ENCODE data around the gene TRIM8.
A peak's percentile ranks its signal among the peaks of the same experiment; 100 is the strongest.

TRIM8 gene

GRCh38 chr10:102642736-102643335 is 1.4 kb upstream of the TRIM8 start:
- Histone ChIP-seq H3K4me1 (ENCODE audit: control insufficient read depth, insufficient read depth, low read depth, low read length) (peaks cover 14% of the 10 kb centered on the region), H2AK5ac (ENCODE audit: low read length, severe bottlenecking) (no peak overlapping the region), H3K14ac (ENCODE audit: low read length in 2 of 2) (peak overlapping the region in 1 of 2 experiments; percentile 90), H3K4ac (ENCODE audit: low read depth in 1 of 2, low read length in 2 of 2) (peak overlapping the region; percentile 87 to 95), H2BK12ac (ENCODE audit: low read length in 2 of 2) (no peak overlapping the region), H4K91ac (ENCODE audit: low read length) (peak overlapping the region; percentile 64), H3K9ac (ENCODE audit: low read length) (peak overlapping the region; percentile 94), H3K4me2 (ENCODE audit: low read length, poor library complexity, severe bottlenecking) (peak overlapping the region; percentile 82), H3K79me1 (replicated peaks; ENCODE audit: low read length, poor library complexity, severe bottlenecking) (no peaks in the 10 kb centered on the region), H3K27me3 (ENCODE audit: control insufficient read depth in 1 of 2, insufficient read depth in 1 of 2, low read length in 2 of 2) (no peaks in the 10 kb centered on the region), H4K8ac (ENCODE audit: low read length) (peak overlapping the region; percentile 17), H3K9me3 (ENCODE audit: control insufficient read depth, low read length) (no peaks in the 10 kb centered on the region), H2BK120ac (ENCODE audit: low read depth, low read length) (peak overlapping the region; percentile 98), H3K36me3 (ENCODE audit: control insufficient read depth in 1 of 2, insufficient read depth in 2 of 2, low read depth in 1 of 2, low read length in 2 of 2) (peaks cover 9 to 24% of the 10 kb centered on the region in 2 experiments), H3K4me3 (ENCODE audit: insufficient read depth in 1 of 2, low read depth in 1 of 2, low read length in 2 of 2) (peak overlapping the region; percentile 77 to 93), H2BK15ac (ENCODE audit: low read depth, poor library complexity, severe bottlenecking) (peak overlapping the region; percentile 100), H3K23ac (ENCODE audit: low read length in 2 of 2) (peak overlapping the region in 1 of 2 experiments; percentile 5), H2BK5ac (ENCODE audit: low read depth, low read length, poor library complexity, severe bottlenecking) (peak overlapping the region; percentile 98), H3K18ac (ENCODE audit: low read depth in 1 of 2, low read length in 2 of 2) (peak overlapping the region; percentile 91 to 94), H2AFZ (ENCODE audit: low read depth, low read length) (no peak overlapping the region), H3K27ac (ENCODE audit: low read length, poor library complexity, severe bottlenecking) (peak overlapping the region; percentile 95)
- DNase-seq = no peak
- WGBS = under 1% methylated on average over 25 of the region's 45 CpGs

GRCh38 chr10:102643336-102644065 is 778 bp upstream of the TRIM8 start:
- peak overlapping the region; percentile 93 for H2BK120ac ChIP-seq (ENCODE audit: low read depth, low read length)
- H3K23ac ChIP-seq (ENCODE audit: low read length in 2 of 2) = peak overlapping the region; percentile 20 to 81
- H4K8ac ChIP-seq (ENCODE audit: low read length) = peak overlapping the region; percentile 58
- 2% methylated on average over 32 of the region's 76 CpGs for WGBS
- H2AFZ ChIP-seq (ENCODE audit: low read depth, low read length) = no peak overlapping the region
- H3K27ac ChIP-seq (ENCODE audit: low read length, poor library complexity, severe bottlenecking) = peak overlapping the region; percentile 95
- H3K4ac ChIP-seq (ENCODE audit: low read depth in 1 of 2, low read length in 2 of 2) = peak overlapping the region; percentile 79 to 98
- peak; percentile 87 for DNase-seq
- peak overlapping the region; percentile 79 to 95 for H3K4me3 ChIP-seq (ENCODE audit: insufficient read depth in 1 of 2, low read depth in 1 of 2, low read length in 2 of 2)
- no peaks in the 10 kb centered on the region for H3K9me3 ChIP-seq (ENCODE audit: control insufficient read depth, low read length)
- H2AK5ac ChIP-seq (ENCODE audit: low read length, severe bottlenecking) = peak overlapping the region; percentile 69
- H2BK12ac ChIP-seq (ENCODE audit: low read length in 2 of 2) = peak overlapping the region in 1 of 2 experiments; percentile 76
- H2BK5ac ChIP-seq (ENCODE audit: low read depth, low read length, poor library complexity, severe bottlenecking) = peak overlapping the region; percentile 98
- H2BK15ac ChIP-seq (ENCODE audit: low read depth, poor library complexity, severe bottlenecking) = no peak overlapping the region
- H3K4me1 ChIP-seq (ENCODE audit: control insufficient read depth, insufficient read depth, low read depth, low read length) = peaks cover 21% of the 10 kb centered on the region
- peak overlapping the region in 1 of 2 experiments; percentile 91 for H3K14ac ChIP-seq (ENCODE audit: low read length in 2 of 2)
- peaks cover 16 to 31% of the 10 kb centered on the region in 2 experiments for H3K36me3 ChIP-seq (ENCODE audit: control insufficient read depth in 1 of 2, insufficient read depth in 2 of 2, low read depth in 1 of 2, low read length in 2 of 2)
- peak overlapping the region; percentile 92 to 99 for H3K18ac ChIP-seq (ENCODE audit: low read depth in 1 of 2, low read length in 2 of 2)
- H4K91ac ChIP-seq (ENCODE audit: low read length) = peak overlapping the region; percentile 93
- H3K79me1 ChIP-seq (replicated peaks; ENCODE audit: low read length, poor library complexity, severe bottlenecking) = no peaks in the 10 kb centered on the region
- peak overlapping the region; percentile 82 for H3K4me2 ChIP-seq (ENCODE audit: low read length, poor library complexity, severe bottlenecking)
- H3K9ac ChIP-seq (ENCODE audit: low read length) = peak overlapping the region; percentile 98
- H3K27me3 ChIP-seq (ENCODE audit: control insufficient read depth in 1 of 2, insufficient read depth in 1 of 2, low read length in 2 of 2) = no peaks in the 10 kb centered on the region

- Histone ChIP-seq H3K27ac (ENCODE audit: low read length, poor library complexity, severe bottlenecking) (peak overlapping the region; percentile 94), H3K9me3 (ENCODE audit: control insufficient read depth, low read length) (no peaks in the 10 kb centered on the region), H3K9ac (ENCODE audit: low read length) (peak overlapping the region; percentile 98), H3K4me3 (ENCODE audit: insufficient read depth in 1 of 2, low read depth in 1 of 2, low read length in 2 of 2) (peak overlapping the region; percentile 79 to 95), H3K4ac (ENCODE audit: low read depth in 1 of 2, low read length in 2 of 2) (peak overlapping the region; percentile 83 to 98), H2AFZ (ENCODE audit: low read depth, low read length) (no peak overlapping the region), H3K36me3 (ENCODE audit: control insufficient read depth in 1 of 2, insufficient read depth in 2 of 2, low read depth in 1 of 2, low read length in 2 of 2) (peaks cover 22 to 44% of the 10 kb centered on the region in 2 experiments), H3K4me1 (ENCODE audit: control insufficient read depth, insufficient read depth, low read depth, low read length) (peaks cover 34% of the 10 kb centered on the region), H4K91ac (ENCODE audit: low read length) (peak overlapping the region; percentile 93), H3K79me1 (replicated peaks; ENCODE audit: low read length, poor library complexity, severe bottlenecking) (no peaks in the 10 kb centered on the region), H3K27me3 (ENCODE audit: control insufficient read depth in 1 of 2, insufficient read depth in 1 of 2, low read length in 2 of 2) (no peaks in the 10 kb centered on the region), H2BK15ac (ENCODE audit: low read depth, poor library complexity, severe bottlenecking) (peak overlapping the region; percentile 19), H2BK120ac (ENCODE audit: low read depth, low read length) (peak overlapping the region; percentile 75), H3K4me2 (ENCODE audit: low read length, poor library complexity, severe bottlenecking) (peak overlapping the region; percentile 78), H2AK5ac (ENCODE audit: low read length, severe bottlenecking) (no peak overlapping the region), H4K8ac (ENCODE audit: low read length) (peak overlapping the region; percentile 56), H2BK5ac (ENCODE audit: low read depth, low read length, poor library complexity, severe bottlenecking) (peak overlapping the region; percentile 94), H3K23ac (ENCODE audit: low read length in 2 of 2) (peak overlapping the region; percentile 81 to 98), H3K18ac (ENCODE audit: low read depth in 1 of 2, low read length in 2 of 2) (peak overlapping the region; percentile 92 to 99), H2BK12ac (ENCODE audit: low read length in 2 of 2) (peak overlapping the region; percentile 80 to 97), H3K14ac (ENCODE audit: low read length in 2 of 2) (peak overlapping the region in 1 of 2 experiments; percentile 100)
- DNase-seq = peak; percentile 80
- under 1% methylated on average over 62 of the region's 62 CpGs for WGBS
Observed at GRCh38 chr10:102644646-102645387, 538 bp downstream of the TRIM8 start.

Data from mesenchymal stem cell (in vitro differentiated cells and primary cell).